Measurements from ENCODE around the gene BGN.
A peak's percentile ranks its signal among the peaks of the same experiment; 100 is the strongest.

Gene BGN

GRCh38 chrX:153486171-153486570 lies 8.6 kb upstream of the BGN start:
- DNase-seq = no peak

- no peak for DNase-seq
These were observed 7.1 kb upstream of the BGN start for GRCh38 chrX:153487590-153488071.

GRCh38 chrX:153488231-153488914 lies 6.4 kb upstream of the BGN start:
- no peak for DNase-seq

- DNase-seq = no peak
These were observed 4.4 kb upstream of the BGN start for GRCh38 chrX:153490217-153490930.

GRCh38 chrX:153491351-153491914 lies 3.3 kb upstream of the BGN start:
- DNase-seq = no peak

GRCh38 chrX:153491918-153492317 lies 2.9 kb upstream of the BGN start:
- DNase-seq = no peak

- no peak for DNase-seq
These were observed 2.2 kb upstream of the BGN start for GRCh38 chrX:153492543-153492942.

- no peak for DNase-seq
These were observed 1.7 kb upstream of the BGN start for GRCh38 chrX:153493085-153493484.

GRCh38 chrX:153494061-153494460 lies 719 bp upstream of the BGN start:
- DNase-seq = no peak

- DNase-seq = no peak
These were observed 577 bp downstream of the BGN start for GRCh38 chrX:153495362-153495751.

- no peak for DNase-seq
These were observed 1.3 kb downstream of the BGN start for GRCh38 chrX:153495903-153496589.

GRCh38 chrX:153496590-153496959 lies 1.8 kb downstream of the BGN start:
- DNase-seq = no peak

- DNase-seq = no peak
These were observed 3.7 kb downstream of the BGN start for GRCh38 chrX:153498453-153498852.

GRCh38 chrX:153499341-153499740 lies 4.6 kb downstream of the BGN start:
- no peak for DNase-seq

- no peak for DNase-seq
These were observed 5.1 kb downstream of the BGN start for GRCh38 chrX:153499876-153500275.

GRCh38 chrX:153500676-153501280 lies 6.0 kb downstream of the BGN start:
- no peak for DNase-seq

GRCh38 chrX:153501530-153501929 lies 6.8 kb downstream of the BGN start:
- no peak for DNase-seq

- DNase-seq = no peak
These were observed 7.4 kb downstream of the BGN start for GRCh38 chrX:153502131-153502530.

- no peak for DNase-seq
These were observed 8.0 kb downstream of the BGN start for GRCh38 chrX:153502796-153503195.

GRCh38 chrX:153504445-153505016 lies 9.8 kb downstream of the BGN start:
- no peak for DNase-seq

- DNase-seq = no peak
These were observed 10.6 kb downstream of the BGN start for GRCh38 chrX:153505361-153505760.

- DNase-seq = peak; percentile 55 to 69
These were observed 12.9 kb downstream of the BGN start for GRCh38 chrX:153507484-153508178.
